Astrocyte (in vitro differentiated cells and primary cell): ENCODE data around the gene PGGHG.

Experiments
- EZH2 ChIP-seq: IDR thresholded peaks from 2 replicates; pipeline ENCODE4 v1.6.1; 2012; ENCODE audit warnings: mild to moderate bottlenecking, low read length, inconsistent platforms; ENCODE audit not compliant: insufficient read depth
- TF ChIP-seq, protein P1 (sequence below): IDR thresholded peaks from 2 replicates; pipeline ENCODE4 v1.5.1; 2011; ENCODE audit warnings: low read depth, mild to moderate bottlenecking, inconsistent platforms, low read length, moderate library complexity; ENCODE audit not compliant: insufficient read depth

DNA sequence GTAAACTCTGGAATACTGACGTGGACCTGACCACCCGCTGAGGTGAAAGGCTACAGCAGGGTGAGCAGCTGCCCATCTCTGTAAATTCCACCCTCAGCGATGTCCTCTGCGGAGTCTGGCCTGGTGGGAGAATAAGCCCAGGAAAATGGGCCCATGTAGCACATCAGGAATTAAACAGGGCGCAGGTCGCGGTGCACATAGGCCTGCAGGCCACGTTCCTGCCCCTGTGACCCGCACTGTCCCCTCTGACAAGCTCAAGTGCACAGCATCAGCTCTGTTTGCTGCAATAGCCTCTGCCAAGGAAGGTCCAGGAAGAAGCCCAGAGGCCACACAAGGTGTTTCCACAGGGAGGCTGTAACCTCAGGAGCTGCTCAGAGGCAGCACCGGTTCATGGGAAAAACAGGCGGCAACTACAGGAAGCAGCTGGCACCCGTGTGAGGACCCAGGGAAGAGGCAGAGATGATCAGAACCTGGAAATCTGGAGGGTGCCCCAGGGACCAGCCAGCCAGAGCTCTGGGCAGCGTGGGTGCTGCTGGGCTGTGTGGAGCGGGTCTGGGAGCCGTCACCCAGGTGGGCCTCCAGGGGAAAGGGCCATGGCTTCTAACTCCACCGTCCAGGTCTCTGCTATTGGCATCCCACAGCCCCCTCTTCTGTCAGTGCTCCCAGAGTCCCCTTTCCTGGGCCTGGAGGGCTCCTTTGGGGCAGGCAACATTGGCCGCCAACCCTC is 17.9 kb downstream of the PGGHG start:
- TF ChIP-seq EZH2, result no peak
- TF ChIP-seq, protein P1, sequence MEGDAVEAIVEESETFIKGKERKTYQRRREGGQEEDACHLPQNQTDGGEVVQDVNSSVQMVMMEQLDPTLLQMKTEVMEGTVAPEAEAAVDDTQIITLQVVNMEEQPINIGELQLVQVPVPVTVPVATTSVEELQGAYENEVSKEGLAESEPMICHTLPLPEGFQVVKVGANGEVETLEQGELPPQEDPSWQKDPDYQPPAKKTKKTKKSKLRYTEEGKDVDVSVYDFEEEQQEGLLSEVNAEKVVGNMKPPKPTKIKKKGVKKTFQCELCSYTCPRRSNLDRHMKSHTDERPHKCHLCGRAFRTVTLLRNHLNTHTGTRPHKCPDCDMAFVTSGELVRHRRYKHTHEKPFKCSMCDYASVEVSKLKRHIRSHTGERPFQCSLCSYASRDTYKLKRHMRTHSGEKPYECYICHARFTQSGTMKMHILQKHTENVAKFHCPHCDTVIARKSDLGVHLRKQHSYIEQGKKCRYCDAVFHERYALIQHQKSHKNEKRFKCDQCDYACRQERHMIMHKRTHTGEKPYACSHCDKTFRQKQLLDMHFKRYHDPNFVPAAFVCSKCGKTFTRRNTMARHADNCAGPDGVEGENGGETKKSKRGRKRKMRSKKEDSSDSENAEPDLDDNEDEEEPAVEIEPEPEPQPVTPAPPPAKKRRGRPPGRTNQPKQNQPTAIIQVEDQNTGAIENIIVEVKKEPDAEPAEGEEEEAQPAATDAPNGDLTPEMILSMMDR, result no peak
